GM12872 (cell line): ENCODE results near the gene SLC5A6.

Source experiments
- TF ChIP-seq, protein P1 (sequence below): IDR thresholded peaks from 3 replicates; pipeline ENCODE4 v1.5.1; 2011; ENCODE audit warnings: low read depth, mild to moderate bottlenecking, low read length, moderate library complexity; ENCODE audit not compliant: insufficient read depth

Gene SLC5A6

GRCh38 chr2:27203741-27204140 lies 8.3 kb downstream of the SLC5A6 start:
- TF ChIP-seq, protein P1, sequence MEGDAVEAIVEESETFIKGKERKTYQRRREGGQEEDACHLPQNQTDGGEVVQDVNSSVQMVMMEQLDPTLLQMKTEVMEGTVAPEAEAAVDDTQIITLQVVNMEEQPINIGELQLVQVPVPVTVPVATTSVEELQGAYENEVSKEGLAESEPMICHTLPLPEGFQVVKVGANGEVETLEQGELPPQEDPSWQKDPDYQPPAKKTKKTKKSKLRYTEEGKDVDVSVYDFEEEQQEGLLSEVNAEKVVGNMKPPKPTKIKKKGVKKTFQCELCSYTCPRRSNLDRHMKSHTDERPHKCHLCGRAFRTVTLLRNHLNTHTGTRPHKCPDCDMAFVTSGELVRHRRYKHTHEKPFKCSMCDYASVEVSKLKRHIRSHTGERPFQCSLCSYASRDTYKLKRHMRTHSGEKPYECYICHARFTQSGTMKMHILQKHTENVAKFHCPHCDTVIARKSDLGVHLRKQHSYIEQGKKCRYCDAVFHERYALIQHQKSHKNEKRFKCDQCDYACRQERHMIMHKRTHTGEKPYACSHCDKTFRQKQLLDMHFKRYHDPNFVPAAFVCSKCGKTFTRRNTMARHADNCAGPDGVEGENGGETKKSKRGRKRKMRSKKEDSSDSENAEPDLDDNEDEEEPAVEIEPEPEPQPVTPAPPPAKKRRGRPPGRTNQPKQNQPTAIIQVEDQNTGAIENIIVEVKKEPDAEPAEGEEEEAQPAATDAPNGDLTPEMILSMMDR, result no peak

- TF ChIP-seq, protein P1, result no peak
Measured at GRCh38 chr2:27202854-27203253, 9.2 kb downstream of the SLC5A6 start.

GRCh38 chr2:27201675-27202074 lies 10.4 kb downstream of the SLC5A6 start:
- TF ChIP-seq, protein P1, result no peak

DNA sequence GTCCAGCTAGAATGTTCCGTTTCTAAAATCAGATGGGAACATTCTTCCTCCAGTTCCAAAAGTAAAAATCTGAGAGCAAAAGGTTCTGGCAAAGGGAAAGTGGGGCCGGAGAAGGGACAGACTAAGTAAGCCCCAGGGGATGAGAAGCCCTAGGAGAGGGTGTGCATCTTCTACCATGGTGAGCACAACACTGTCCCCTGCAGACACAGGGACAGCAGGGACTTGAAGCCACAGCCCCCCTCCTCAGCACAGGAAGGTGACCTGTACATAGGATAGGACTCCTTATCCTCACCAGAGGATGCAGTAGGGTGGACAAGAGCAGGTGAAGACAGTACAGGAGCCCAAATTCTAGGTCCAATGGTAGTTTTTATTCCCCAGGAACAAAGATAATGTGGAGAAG lies 12.8 kb downstream of the SLC5A6 start:
- TF ChIP-seq, protein P1, result no peak

GRCh38 chr2:27198627-27199026 lies 13.4 kb downstream of the SLC5A6 start:
- TF ChIP-seq, protein P1, result no peak

DNA sequence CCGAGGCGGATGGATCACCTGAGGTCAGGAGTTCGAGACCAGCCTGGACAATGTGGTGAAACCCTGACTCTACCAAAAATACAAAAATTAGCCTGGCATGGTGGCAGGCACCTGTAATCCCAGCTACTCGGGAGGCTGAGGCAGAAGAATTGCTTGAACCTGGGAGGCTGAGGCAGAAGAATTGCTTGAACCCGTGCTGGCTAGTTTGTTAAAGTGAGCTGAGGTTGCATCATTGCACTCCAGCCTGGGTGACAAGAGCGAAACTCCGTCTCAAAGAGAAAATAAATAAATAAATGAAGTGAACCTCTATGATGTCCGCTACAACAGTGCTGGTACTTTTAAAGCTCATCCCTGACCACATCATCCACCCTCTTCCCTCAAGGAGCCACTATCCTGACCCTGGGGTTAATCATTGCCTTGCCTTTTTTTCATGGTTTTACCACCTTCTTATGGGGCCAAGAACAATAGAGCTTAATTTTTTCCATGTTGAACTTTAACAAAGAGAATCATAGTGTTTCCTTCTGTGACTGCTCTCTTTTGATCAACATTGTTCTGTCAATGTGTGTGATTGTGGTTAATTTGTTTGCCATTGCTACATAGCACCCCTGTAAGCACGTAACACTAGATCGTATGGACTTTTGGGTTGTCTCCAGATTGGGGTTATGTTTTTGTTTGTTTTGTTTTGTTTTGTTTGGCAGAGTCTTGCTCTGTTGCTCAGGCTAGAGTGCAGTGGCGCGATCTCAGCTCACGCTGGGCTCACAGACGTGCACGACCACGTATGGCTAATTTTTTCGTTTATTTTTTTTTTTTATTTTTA lies 17.3 kb downstream of the SLC5A6 start:
- TF ChIP-seq, protein P1, result no peak

DNA sequence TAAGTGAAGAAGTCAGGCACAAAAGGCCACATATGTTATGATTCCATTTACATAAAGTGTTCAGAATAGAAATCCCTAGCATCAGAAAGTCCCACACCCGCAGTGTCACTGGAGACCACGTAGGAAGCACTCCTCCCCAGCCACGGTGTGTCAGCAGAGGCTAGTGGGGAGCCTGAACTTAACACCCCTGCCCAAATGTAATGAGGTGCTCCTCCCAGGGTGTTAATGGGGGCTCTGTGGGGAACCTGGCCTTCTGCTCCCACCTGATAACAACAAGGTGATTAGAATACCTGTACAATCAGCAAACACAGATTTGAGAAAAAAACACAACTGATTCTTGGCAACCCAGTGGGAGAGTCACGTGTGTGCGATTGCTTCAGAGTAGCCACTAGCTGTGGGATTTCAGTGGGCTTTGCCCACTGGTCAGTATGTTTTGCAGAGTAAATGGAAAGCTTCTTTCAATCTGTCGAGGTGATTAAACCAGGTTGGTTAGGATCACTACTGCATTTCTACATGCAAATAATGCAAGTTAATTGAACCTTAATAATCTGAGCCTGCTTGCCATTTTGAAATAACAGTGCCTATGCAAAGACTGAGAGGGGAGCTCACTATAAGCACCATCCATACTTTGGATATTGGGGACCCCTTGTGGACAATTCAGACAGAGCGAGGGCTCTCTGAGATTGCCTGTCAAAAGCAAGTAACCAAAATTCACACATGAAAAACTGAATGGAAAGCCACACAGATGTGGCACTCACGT lies 20.8 kb downstream of the SLC5A6 start:
- TF ChIP-seq, protein P1, result peak; percentile 68
